DOHH2 (cell line): Measurements from ENCODE around the gene TTLL13.

Source experiments
- H3F3A ChIP-seq: fragments of 200-600 bp; sonication (generic), shearing (Covaris generic); 2 replicates; pipeline ENCODE4 v1.6.0; 2016; ENCODE audit warnings: antibody characterized with exemption, mild to moderate bottlenecking; ENCODE audit not compliant: control insufficient read depth, insufficient read depth
- H3K27ac ChIP-seq: fragments of 200-600 bp; sonication (generic); 2 replicates; pipeline ENCODE4 v1.5.1; 2014; ENCODE audit warnings: low read depth, mild to moderate bottlenecking, low read length, moderate library complexity
- H3K27me3 ChIP-seq: fragments of 200-600 bp; sonication (generic); 2 replicates; pipeline ENCODE4 v1.6.1; 2014; ENCODE audit warnings: mild to moderate bottlenecking, low read length, mixed read lengths; ENCODE audit not compliant: control insufficient read depth
- H3K36me3 ChIP-seq: fragments of 200-600 bp; sonication (generic); 2 replicates; pipeline ENCODE4 v1.6.1; 2014; ENCODE audit warnings: mild to moderate bottlenecking, low read length, moderate library complexity, mixed read lengths; ENCODE audit not compliant: control insufficient read depth
- H3K4me1 ChIP-seq: fragments of 200-600 bp; sonication (generic); 2 replicates; pipeline ENCODE4 v1.6.1; 2014; ENCODE audit warnings: mild to moderate bottlenecking, low read length, mixed read lengths; ENCODE audit not compliant: control insufficient read depth
- H3K4me2 ChIP-seq: fragments of 200-600 bp; sonication (generic); 2 replicates; pipeline ENCODE4 v1.6.0; 2014; ENCODE audit warnings: mild to moderate bottlenecking, low read length, moderate library complexity
- H3K4me3 ChIP-seq: fragments of 200-600 bp; sonication (generic); 2 replicates; pipeline ENCODE4 v1.5.1; 2014; ENCODE audit warnings: mild to moderate bottlenecking, low read length, mixed read lengths
- H3K79me2 ChIP-seq: fragments of 200-600 bp; sonication (generic); 2 replicates; pipeline ENCODE4 v1.6.1; 2014; ENCODE audit warnings: mild to moderate bottlenecking, low read length, mixed read lengths; ENCODE audit not compliant: control insufficient read depth
- H3K9me2 ChIP-seq: fragments of 200-600 bp; sonication (generic); replicated peaks from 2 replicates; pipeline ENCODE4 v1.6.1; 2014; ENCODE audit warnings: mild to moderate bottlenecking, low read length, mixed read lengths; ENCODE audit not compliant: control insufficient read depth
- H3K9me3 ChIP-seq: fragments of 200-600 bp; sonication (generic); 2 replicates; pipeline ENCODE4 v1.6.1; 2014; ENCODE audit warnings: antibody characterized with exemption, low read length, mixed read lengths; ENCODE audit not compliant: control insufficient read depth, insufficient read depth
- H4K20me1 ChIP-seq: fragments of 200-600 bp; sonication (generic); 2 replicates; pipeline ENCODE4 v1.6.0; 2014; ENCODE audit warnings: low read depth, mild to moderate bottlenecking, antibody characterized with exemption, low read length, moderate library complexity; ENCODE audit not compliant: control insufficient read depth, insufficient read depth
- EZH2phosphoT487 ChIP-seq: fragments of 200-600 bp; sonication (generic); IDR thresholded peaks from 2 replicates; pipeline ENCODE4 v1.6.1; 2017; ENCODE audit warnings: borderline replicate concordance, mild to moderate bottlenecking, antibody characterized with exemption, low read length, moderate library complexity, mixed read lengths
- TF ChIP-seq, protein P1 (sequence below): fragments of 200-600 bp; sonication (generic); IDR thresholded peaks from one replicate; pipeline ENCODE4 v1.5.1; 2014; ENCODE audit warnings: antibody characterized with exemption, mild to moderate bottlenecking, low read depth, low read length; ENCODE audit not compliant: poor library complexity, severe bottlenecking

The TTLL13 gene

DNA sequence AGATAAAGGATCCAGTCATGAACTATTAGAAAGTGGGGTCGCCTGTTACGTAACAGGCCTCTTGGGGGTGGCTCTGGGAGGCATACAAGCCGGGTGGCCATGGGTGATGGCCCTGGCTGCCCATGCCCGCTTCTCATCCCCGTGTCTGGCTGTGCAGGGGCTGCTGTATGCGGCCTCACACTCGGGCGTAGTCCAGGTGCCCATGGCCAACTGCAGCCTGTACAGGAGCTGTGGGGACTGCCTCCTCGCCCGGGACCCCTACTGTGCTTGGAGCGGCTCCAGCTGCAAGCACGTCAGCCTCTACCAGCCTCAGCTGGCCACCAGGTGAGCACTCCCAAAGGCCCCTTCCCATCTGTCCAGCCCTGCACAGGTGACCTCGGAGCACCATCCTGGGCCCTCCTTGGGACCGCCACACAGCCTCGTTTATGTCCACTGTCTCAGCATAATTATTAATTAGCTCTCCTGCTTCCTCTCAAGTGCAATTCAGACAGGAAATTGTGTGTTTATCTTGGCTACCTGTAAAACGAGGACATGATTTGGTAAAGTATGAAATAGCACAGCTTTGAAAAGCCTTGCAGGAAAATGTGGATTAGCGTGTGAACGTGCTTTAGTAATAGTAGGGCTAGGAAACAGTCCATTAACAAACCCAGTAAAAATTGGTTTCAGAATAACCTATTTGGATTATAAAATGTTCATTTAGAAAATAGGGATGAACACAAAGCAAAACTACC is 23.7 kb upstream of the TTLL13 start:
- TF ChIP-seq, protein P1, sequence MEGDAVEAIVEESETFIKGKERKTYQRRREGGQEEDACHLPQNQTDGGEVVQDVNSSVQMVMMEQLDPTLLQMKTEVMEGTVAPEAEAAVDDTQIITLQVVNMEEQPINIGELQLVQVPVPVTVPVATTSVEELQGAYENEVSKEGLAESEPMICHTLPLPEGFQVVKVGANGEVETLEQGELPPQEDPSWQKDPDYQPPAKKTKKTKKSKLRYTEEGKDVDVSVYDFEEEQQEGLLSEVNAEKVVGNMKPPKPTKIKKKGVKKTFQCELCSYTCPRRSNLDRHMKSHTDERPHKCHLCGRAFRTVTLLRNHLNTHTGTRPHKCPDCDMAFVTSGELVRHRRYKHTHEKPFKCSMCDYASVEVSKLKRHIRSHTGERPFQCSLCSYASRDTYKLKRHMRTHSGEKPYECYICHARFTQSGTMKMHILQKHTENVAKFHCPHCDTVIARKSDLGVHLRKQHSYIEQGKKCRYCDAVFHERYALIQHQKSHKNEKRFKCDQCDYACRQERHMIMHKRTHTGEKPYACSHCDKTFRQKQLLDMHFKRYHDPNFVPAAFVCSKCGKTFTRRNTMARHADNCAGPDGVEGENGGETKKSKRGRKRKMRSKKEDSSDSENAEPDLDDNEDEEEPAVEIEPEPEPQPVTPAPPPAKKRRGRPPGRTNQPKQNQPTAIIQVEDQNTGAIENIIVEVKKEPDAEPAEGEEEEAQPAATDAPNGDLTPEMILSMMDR = no peak
- no peak for TF ChIP-seq EZH2phosphoT487
- Histone ChIP-seq H3K27me3 (no peaks in the 10 kb centered on the region), H3K27ac (no peak overlapping the region), H3K79me2 (no peaks in the 10 kb centered on the region), H3K36me3 (peaks cover 27% of the 10 kb centered on the region), H3K4me1 (peaks cover 10% of the 10 kb centered on the region), H3K9me2 (no peaks in the 10 kb centered on the region), H4K20me1 (no peaks in the 10 kb centered on the region), H3F3A (no peaks in the 10 kb centered on the region), H3K9me3 (no peaks in the 10 kb centered on the region), H3K4me3 (no peak overlapping the region), H3K4me2 (no peak overlapping the region)

DNA sequence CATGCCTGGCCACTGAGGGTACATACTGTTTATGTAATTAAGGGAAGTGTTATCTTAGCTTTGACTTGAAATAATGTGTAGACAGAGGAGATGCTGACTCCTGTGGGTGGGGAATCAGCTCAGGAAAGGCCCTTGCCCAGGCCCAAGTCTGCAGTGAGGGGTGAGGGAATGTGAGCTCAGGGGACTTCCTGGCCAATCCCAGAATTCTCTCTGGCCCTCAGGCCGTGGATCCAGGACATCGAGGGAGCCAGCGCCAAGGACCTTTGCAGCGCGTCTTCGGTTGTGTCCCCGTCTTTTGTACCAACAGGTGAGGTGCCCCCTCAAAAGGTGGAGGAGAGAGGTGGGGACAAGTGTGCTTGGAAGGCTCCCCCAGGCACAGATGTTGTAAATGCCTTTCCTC is 22.0 kb upstream of the TTLL13 start:
- Histone ChIP-seq H3K4me1 (peaks cover 20% of the 10 kb centered on the region), H3K36me3 (peaks cover 36% of the 10 kb centered on the region), H3K4me2 (no peak overlapping the region), H3K9me3 (no peaks in the 10 kb centered on the region), H4K20me1 (no peaks in the 10 kb centered on the region), H3K9me2 (no peaks in the 10 kb centered on the region), H3K4me3 (no peak overlapping the region), H3K27me3 (no peaks in the 10 kb centered on the region), H3K27ac (no peak overlapping the region), H3F3A (0 out of 2 replicates have a peak, but pooled peaks cover 2% of the 10 kb centered on the region), H3K79me2 (peaks cover 11% of the 10 kb centered on the region)
- no peak for TF ChIP-seq EZH2phosphoT487
- TF ChIP-seq, protein P1 = no peak

DNA sequence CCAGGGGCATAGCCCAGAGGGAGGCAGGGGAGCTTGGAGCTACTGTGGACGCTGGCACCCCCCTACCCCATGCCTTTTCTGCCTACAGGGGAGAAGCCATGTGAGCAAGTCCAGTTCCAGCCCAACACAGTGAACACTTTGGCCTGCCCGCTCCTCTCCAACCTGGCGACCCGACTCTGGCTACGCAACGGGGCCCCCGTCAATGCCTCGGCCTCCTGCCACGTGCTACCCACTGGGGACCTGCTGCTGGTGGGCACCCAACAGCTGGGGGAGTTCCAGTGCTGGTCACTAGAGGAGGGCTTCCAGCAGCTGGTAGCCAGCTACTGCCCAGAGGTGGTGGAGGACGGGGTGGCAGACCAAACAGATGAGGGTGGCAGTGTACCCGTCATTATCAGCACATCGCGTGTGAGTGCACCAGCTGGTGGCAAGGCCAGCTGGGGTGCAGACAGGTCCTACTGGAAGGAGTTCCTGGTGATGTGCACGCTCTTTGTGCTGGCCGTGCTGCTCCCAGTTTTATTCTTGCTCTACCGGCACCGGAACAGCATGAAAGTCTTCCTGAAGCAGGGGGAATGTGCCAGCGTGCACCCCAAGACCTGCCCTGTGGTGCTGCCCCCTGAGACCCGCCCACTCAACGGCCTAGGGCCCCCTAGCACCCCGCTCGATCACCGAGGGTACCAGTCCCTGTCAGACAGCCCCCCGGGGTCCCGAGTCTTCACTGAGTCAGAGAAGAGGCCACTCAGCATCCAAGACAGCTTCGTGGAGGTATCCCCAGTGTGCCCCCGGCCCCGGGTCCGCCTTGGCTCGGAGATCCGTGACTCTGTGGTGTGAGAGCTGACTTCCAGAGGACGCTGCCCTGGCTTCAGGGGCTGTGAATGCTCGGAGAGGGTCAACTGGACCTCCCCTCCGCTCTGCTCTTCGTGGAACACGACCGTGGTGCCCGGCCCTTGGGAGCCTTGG is 21.3 kb upstream of the TTLL13 start:
- TF ChIP-seq, protein P1 = no peak
- no peak for TF ChIP-seq EZH2phosphoT487
- Histone ChIP-seq H3K27me3 (no peaks in the 10 kb centered on the region), H3K4me2 (no peak overlapping the region), H3K9me3 (no peaks in the 10 kb centered on the region), H3F3A (0 out of 2 replicates have a peak, but pooled peaks cover 2% of the 10 kb centered on the region), H3K79me2 (peaks cover 18% of the 10 kb centered on the region), H3K36me3 (peaks cover 38% of the 10 kb centered on the region), H3K9me2 (no peaks in the 10 kb centered on the region), H3K4me1 (peaks cover 28% of the 10 kb centered on the region), H3K27ac (no peak overlapping the region), H4K20me1 (no peaks in the 10 kb centered on the region), H3K4me3 (no peak overlapping the region)
